IMR-90 (cell line): ENCODE results near the gene C1QTNF1. TPM values are rescaled to one million over a fixed set of nuclear protein-coding genes. Genes with fewer than 3 reads are reported as not detected.

Experiments used
- ATAC-seq: fragments of 200-7000 bp; cut with Tn5 transposase; 2 replicates; pipeline ENCODE4 v1.9.1; 2020; ENCODE audit warnings: low read depth, mild to moderate bottlenecking, moderate library complexity
- BruUV-seq: library from RNA; stranded (reverse); fragments of 400-500 nt; replicated peaks from 2 replicates; lab custom pipeline; 2021; lab: Mats Ljungman, UMichigan
- CTCF ChIA-PET: fragments of 300-600 bp; formaldehyde crosslinking; extraction: SDS; loops from one replicate; lab custom pipeline; 2021; ENCODE audit warnings: antibody characterized with exemption; lab: Yijun Ruan, JAX
- POLR2A ChIA-PET: fragments of 300-600 bp; sonication (Branson Sonifier 250); formaldehyde crosslinking; loops from one replicate; lab custom pipeline; 2022; ENCODE audit warnings: antibody characterized with exemption; ENCODE audit not compliant: unreplicated experiment; lab: Charles Lee
- DNase-seq: peaks from one replicate; pipeline ENCODE4 v3.0.0; 2013
- H2AFZ ChIP-seq: replicated peaks from 2 replicates; pipeline ENCODE3; 2013; ENCODE audit warnings: low read length, mild to moderate bottlenecking; ENCODE audit not compliant: poor library complexity
- H2AK5ac ChIP-seq: 2 replicates; pipeline ENCODE4 v1.6.1; 2013; ENCODE audit warnings: low read depth, low read length, inconsistent platforms
- H2AK9ac ChIP-seq: replicated peaks from 2 replicates; pipeline ENCODE3; 2013; ENCODE audit warnings: mild to moderate bottlenecking, low read depth, low read length, moderate library complexity; ENCODE audit not compliant: poor library complexity
- H2BK120ac ChIP-seq: 2 replicates; pipeline ENCODE4 v1.6.1; 2013; ENCODE audit warnings: low read depth, low read length, inconsistent platforms
- H2BK15ac ChIP-seq: 3 replicates; pipeline ENCODE4 v1.6.1; 2013; ENCODE audit warnings: low read depth, low read length, inconsistent platforms
- H2BK20ac ChIP-seq: 2 replicates; pipeline ENCODE4 v1.6.1; 2013; ENCODE audit warnings: low read depth, mild to moderate bottlenecking, inconsistent platforms, low read length, moderate library complexity
- H2BK5ac ChIP-seq: 2 replicates; pipeline ENCODE4 v1.6.1; 2013; ENCODE audit warnings: mild to moderate bottlenecking, low read depth, low read length, inconsistent platforms; ENCODE audit not compliant: poor library complexity, severe bottlenecking
- H3K14ac ChIP-seq: replicated peaks from 2 replicates; pipeline ENCODE4 v1.6.1; 2013; ENCODE audit warnings: low read depth, low read length, inconsistent platforms
- H3K18ac ChIP-seq: 2 replicates; pipeline ENCODE4 v1.6.1; 2013; ENCODE audit warnings: low read depth, low read length, control low read depth
- H3K23ac ChIP-seq: 2 replicates; pipeline ENCODE4 v1.6.1; 2013; ENCODE audit warnings: low read depth, low read length, inconsistent platforms
- H3K27ac ChIP-seq: 2 replicates; pipeline ENCODE4 v1.5.1; 2013; ENCODE audit warnings: mild to moderate bottlenecking, control low read depth, low read length; ENCODE audit not compliant: insufficient read depth
- H3K27me3 ChIP-seq: 2 replicates; pipeline ENCODE4 v1.6.1; 2013; ENCODE audit warnings: low read length; ENCODE audit not compliant: control insufficient read depth, insufficient read depth
- H3K36me3 ChIP-seq: 2 replicates; pipeline ENCODE4 v1.6.1; 2013; ENCODE audit warnings: low read length, mixed read lengths; ENCODE audit not compliant: control insufficient read depth, insufficient read depth
- H3K4ac ChIP-seq: 2 replicates; pipeline ENCODE4 v1.6.1; 2013; ENCODE audit warnings: low read depth, low read length, inconsistent platforms
- H3K4me1 ChIP-seq: 2 replicates; pipeline ENCODE4 v1.6.1; 2013; ENCODE audit warnings: low read length, mixed read lengths; ENCODE audit not compliant: control insufficient read depth, insufficient read depth
- H3K4me2 ChIP-seq: 2 replicates; pipeline ENCODE4 v1.6.1; 2013; ENCODE audit warnings: low read depth, mild to moderate bottlenecking, control low read depth, low read length, moderate library complexity
- H3K4me3 ChIP-seq: 2 replicates; pipeline ENCODE4 v1.5.1; 2013; ENCODE audit warnings: low read depth, mild to moderate bottlenecking, control low read depth, low read length, moderate library complexity; ENCODE audit not compliant: insufficient read depth
- H3K56ac ChIP-seq: 2 replicates; pipeline ENCODE4 v1.6.1; 2013; ENCODE audit warnings: low read length, inconsistent platforms; ENCODE audit not compliant: insufficient read depth; ENCODE audit errors: extremely low read depth
- H3K79me1 ChIP-seq, 2 experiments: 2 replicates each; pipeline ENCODE4 v1.6.1; 2013; ENCODE audit warnings: low read length in 2 of 2, inconsistent platforms in 1 of 2, low read depth in 1 of 2
- H3K9ac ChIP-seq: 2 replicates; pipeline ENCODE4 v1.6.1; 2013; ENCODE audit warnings: low read depth, low read length, control low read depth
- H3K9me1 ChIP-seq: 2 replicates; pipeline ENCODE4 v1.6.1; 2013; ENCODE audit warnings: low read length, inconsistent platforms; ENCODE audit not compliant: insufficient read depth
- H3K9me3 ChIP-seq: 2 replicates; pipeline ENCODE4 v1.6.1; 2013; ENCODE audit warnings: low read length; ENCODE audit not compliant: control insufficient read depth, insufficient read depth
- H4K20me1 ChIP-seq: 2 replicates; pipeline ENCODE4 v1.6.1; 2013; ENCODE audit warnings: low read length, inconsistent platforms; ENCODE audit not compliant: insufficient read depth
- H4K5ac ChIP-seq: 2 replicates; pipeline ENCODE4 v1.6.1; 2013; ENCODE audit warnings: mild to moderate bottlenecking, low read depth, low read length, control low read depth
- H4K8ac ChIP-seq, 2 experiments: 2 replicates each; pipeline ENCODE4 v1.6.1; 2013; ENCODE audit warnings: low read depth in 2 of 2, low read length in 2 of 2, control low read depth in 1 of 2, inconsistent platforms in 1 of 2
- H4K91ac ChIP-seq: 2 replicates; pipeline ENCODE4 v1.6.1; 2013; ENCODE audit warnings: low read depth, low read length, inconsistent platforms; ENCODE audit not compliant: insufficient read depth
- CEBPB ChIP-seq: IDR thresholded peaks from 2 replicates; pipeline ENCODE4 v1.6.1; 2012; ENCODE audit warnings: low read depth, low read length, improper control_type of control experiment
- WGBS, 2 experiments: methylation state at CpG; one replicate each; pipeline versions ENCODE4 v1.1.5 to v1.1.7; 2013; ENCODE audit warnings: missing lambda C conversion rate in 2 of 2; ENCODE audit not compliant: insufficient read length in 1 of 2; ENCODE audit errors: extremely low coverage in 2 of 2; 5-methylcytosine and 5-hydroxymethylcytosine counted together
- dilution Hi-C: fragments of 300-500 bp; cut with HindIII; formaldehyde crosslinking; loops from one replicate; pipeline ENCODE4 v1.14.3; 2018; ENCODE audit warnings: low sequenced_read_pairs; ENCODE audit not compliant: unreplicated experiment
- in situ Hi-C: fragments of 300-500 bp; cut with MboI; formaldehyde crosslinking; loops from 3 replicates; pipeline ENCODE4 v1.14.3; 2019; ENCODE audit warnings: low sequenced_read_pairs, inconsistent platforms, mixed read lengths
- intact Hi-C: fragments of 100-400 bp; cut with micrococcal nuclease; formaldehyde crosslinking; loops from 2 replicates; pipeline ENCODE4 v1.10.0; 2022
- polyA plus RNA-seq, 3 experiments: library from polyadenylated mRNA; depleted of rRNA; stranded (reverse); fragments of >200 nt; gene quantifications; 2 replicates each; pipeline ENCODE4 v1.2.3, GENCODE V29; 2012; ENCODE audit warnings: low replicate concordance in 1 of 3
- total RNA-seq: library from RNA; depleted of rRNA; stranded (reverse); fragments of >200 nt; gene quantifications from 2 replicates; pipeline ENCODE4 v1.2.3, GENCODE V29; 2012
- TF ChIP-seq, protein P1 (sequence below): fragments of 150-350 bp; IDR thresholded peaks from 2 replicates; pipeline ENCODE4 v1.6.1; 2017; ENCODE audit warnings: mild to moderate bottlenecking, antibody characterized with exemption, low read length, low read depth

The C1QTNF1 gene
- total and polyA plus RNA-seq, 2 of the 4 experiments (the other 2 are of a cell fraction) = 3.4 to 8.4 TPM

DNA sequence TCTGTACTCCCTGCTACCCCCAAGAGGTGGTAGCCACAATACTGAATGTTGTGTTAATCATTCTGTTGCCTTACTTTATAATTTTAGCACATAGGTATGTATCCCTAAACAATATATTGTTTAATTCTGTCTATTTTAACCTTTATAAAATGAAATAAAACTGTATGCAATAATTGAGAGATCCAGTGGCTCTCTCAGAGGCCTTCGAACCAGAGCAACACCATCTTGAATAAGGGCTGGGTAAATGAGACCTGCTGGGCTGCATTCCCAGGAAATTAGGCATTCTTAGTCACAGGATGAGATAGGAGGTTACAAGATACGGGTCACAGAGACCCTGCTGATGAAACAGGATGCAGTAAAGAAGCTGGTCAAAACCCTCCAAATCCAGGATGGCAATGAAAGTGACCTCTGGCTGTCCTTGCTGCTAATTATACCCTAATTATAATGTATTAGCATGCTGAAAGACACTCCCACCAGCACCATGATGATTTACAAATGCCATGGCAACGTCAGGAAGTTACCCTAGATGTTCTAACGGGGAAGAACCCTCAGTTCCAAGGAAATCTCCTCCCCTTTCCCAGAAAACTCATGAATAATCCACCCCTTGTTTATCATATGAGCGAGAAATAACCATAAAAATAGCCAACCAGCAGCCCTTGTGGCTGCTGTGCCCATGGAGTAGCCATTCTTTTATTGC is 12.4 kb upstream of the C1QTNF1 start:
- no peak overlapping the region for H3K4me3 ChIP-seq
- no peak overlapping the region for H3K27ac ChIP-seq

More for the DNA sequence above, 12.4 kb upstream of the C1QTNF1 start:
- Histone ChIP-seq H4K20me1 (peaks cover 24% of the 10 kb centered on the region), H2BK5ac (peak overlapping the region; percentile 77), H2AK9ac (peak overlapping the region; percentile 83), H3K4me2 (no peak overlapping the region), H4K8ac (peak overlapping the region; percentile 15 to 92; a peak in 2 of 4 replicates), H3K36me3 (peaks cover 9% of the 10 kb centered on the region), H3K9ac (no peak overlapping the region), H2AFZ (peak overlapping the region; percentile 81), H3K9me1 (peaks cover 20% of the 10 kb centered on the region), H3K23ac (peak overlapping the region; percentile 56; the same call in 1 of the 2 replicates), H2BK15ac (peak overlapping the region; percentile 5; the same call in 1 of the 3 replicates), H3K56ac (no peak overlapping the region), H3K79me1 (peaks cover 9 to 35% of the 10 kb centered on the region in 2 experiments; a peak in 3 of 4 replicates), H4K91ac (peak overlapping the region; percentile 21; the same call in 1 of the 2 replicates), H3K14ac (peak overlapping the region; percentile 82; the same call in 1 of the 2 replicates), H2AK5ac (0 out of 2 replicates have a peak overlapping the region, but pooled peaks have one; percentile 13), H2BK120ac (peak overlapping the region; percentile 86; the same call in 1 of the 2 replicates), H3K4ac (peak overlapping the region; percentile 79), H2BK20ac (peak overlapping the region; percentile 77; the same call in 1 of the 2 replicates), H3K9me3 (no peaks in the 10 kb centered on the region), H3K27me3 (no peaks in the 10 kb centered on the region), H3K4me1 (peaks cover 16% of the 10 kb centered on the region), H4K5ac (peak overlapping the region; percentile 26; the same call in 1 of the 2 replicates), H3K18ac (peak overlapping the region; percentile 9; the same call in 1 of the 2 replicates)
- TF ChIP-seq, protein P1, sequence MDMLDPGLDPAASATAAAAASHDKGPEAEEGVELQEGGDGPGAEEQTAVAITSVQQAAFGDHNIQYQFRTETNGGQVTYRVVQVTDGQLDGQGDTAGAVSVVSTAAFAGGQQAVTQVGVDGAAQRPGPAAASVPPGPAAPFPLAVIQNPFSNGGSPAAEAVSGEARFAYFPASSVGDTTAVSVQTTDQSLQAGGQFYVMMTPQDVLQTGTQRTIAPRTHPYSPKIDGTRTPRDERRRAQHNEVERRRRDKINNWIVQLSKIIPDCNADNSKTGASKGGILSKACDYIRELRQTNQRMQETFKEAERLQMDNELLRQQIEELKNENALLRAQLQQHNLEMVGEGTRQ = no peak
- TF ChIP-seq CEBPB = peak; percentile 74; the same call in 1 of the 2 replicates
- no peak for ATAC-seq
- peak; percentile 85 for DNase-seq
- ChIA-PET POLR2A (no interaction called here), CTCF (no interaction called here)
- in situ Hi-C loops = loop anchor here (10.0 kb wide), 1 partner anchor 383 kb away; no protein-coding TSS in a partner anchor
- dilution Hi-C loops = no loop called here
- 63% methylated on average over 1 of the region's 5 CpGs; no CpG with 5 or more reads in 1 of the 2 experiments for WGBS, 2 experiments
- intact Hi-C loops = no loop called here
- BruUV-seq = no TSS peak
